22Rv1 (cell line): ENCODE measurements around the gene RFX3.

Source experiments
- ZFX ChIP-seq: fragments of 450-650 bp; IDR thresholded peaks from 2 replicates; pipeline ENCODE4 v1.6.1; 2017; ENCODE audit warnings: antibody characterized with exemption, borderline replicate concordance
- TF ChIP-seq, protein P1 (sequence below): fragments of 450-650 bp; IDR thresholded peaks from 2 replicates; pipeline ENCODE4 v1.5.1; 2017; ENCODE audit warnings: mild to moderate bottlenecking

DNA sequence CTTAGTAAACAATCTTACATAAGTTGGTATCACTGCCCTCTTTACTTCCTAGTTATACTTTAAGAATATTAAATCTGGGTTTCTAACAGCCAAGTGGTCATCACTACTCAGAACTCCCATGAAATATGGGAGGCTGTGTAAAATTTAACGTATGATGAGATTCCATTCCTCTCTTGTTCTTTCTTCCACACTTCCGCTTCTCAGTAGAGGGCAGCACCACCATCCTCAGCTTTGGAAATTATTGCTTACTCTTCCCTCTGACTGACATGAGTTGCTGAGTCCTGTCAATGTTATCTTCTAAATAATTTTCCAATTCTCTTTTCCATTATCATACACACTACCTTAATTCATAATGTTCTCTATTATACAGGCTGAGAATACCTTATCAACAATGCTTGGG lies 194.0 kb downstream of the RFX3 start:
- TF ChIP-seq, protein P1, sequence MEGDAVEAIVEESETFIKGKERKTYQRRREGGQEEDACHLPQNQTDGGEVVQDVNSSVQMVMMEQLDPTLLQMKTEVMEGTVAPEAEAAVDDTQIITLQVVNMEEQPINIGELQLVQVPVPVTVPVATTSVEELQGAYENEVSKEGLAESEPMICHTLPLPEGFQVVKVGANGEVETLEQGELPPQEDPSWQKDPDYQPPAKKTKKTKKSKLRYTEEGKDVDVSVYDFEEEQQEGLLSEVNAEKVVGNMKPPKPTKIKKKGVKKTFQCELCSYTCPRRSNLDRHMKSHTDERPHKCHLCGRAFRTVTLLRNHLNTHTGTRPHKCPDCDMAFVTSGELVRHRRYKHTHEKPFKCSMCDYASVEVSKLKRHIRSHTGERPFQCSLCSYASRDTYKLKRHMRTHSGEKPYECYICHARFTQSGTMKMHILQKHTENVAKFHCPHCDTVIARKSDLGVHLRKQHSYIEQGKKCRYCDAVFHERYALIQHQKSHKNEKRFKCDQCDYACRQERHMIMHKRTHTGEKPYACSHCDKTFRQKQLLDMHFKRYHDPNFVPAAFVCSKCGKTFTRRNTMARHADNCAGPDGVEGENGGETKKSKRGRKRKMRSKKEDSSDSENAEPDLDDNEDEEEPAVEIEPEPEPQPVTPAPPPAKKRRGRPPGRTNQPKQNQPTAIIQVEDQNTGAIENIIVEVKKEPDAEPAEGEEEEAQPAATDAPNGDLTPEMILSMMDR: peak; percentile 73
- TF ChIP-seq ZFX: no peak
